Osteocyte (in vitro differentiated cells): Measurements from ENCODE around the gene TIMM10B. TPM values are rescaled to one million over a fixed set of nuclear protein-coding genes. Genes with fewer than 3 reads are reported as not detected.

Experiments used
- DNase-seq: peaks from one replicate; pipeline ENCODE4 v3.0.0; 2021; ENCODE audit warnings: mixed read lengths; ENCODE audit not compliant: unreplicated experiment; ENCODE audit errors: extremely low spot score
- H3K27ac Mint-ChIP-seq: one replicate; pipeline ENCODE4 v1.8.0; 2021; ENCODE audit warnings: mild to moderate bottlenecking, mixed read lengths; ENCODE audit not compliant: unreplicated experiment
- H3K27me3 Mint-ChIP-seq: one replicate; pipeline ENCODE4 v1.8.0; 2021; ENCODE audit warnings: mixed read lengths; ENCODE audit not compliant: unreplicated experiment
- H3K36me3 Mint-ChIP-seq: one replicate; pipeline ENCODE4 v1.8.0; 2021; ENCODE audit warnings: mixed read lengths; ENCODE audit not compliant: unreplicated experiment
- H3K4me1 Mint-ChIP-seq: one replicate; pipeline ENCODE4 v1.8.0; 2021; ENCODE audit warnings: mixed read lengths; ENCODE audit not compliant: unreplicated experiment
- H3K4me3 Mint-ChIP-seq: one replicate; pipeline ENCODE4 v1.8.0; 2021; ENCODE audit warnings: mild to moderate bottlenecking, moderate library complexity, mixed read lengths; ENCODE audit not compliant: unreplicated experiment
- H3K9me3 Mint-ChIP-seq: one replicate; pipeline ENCODE4 v1.8.0; 2021; ENCODE audit warnings: mixed read lengths; ENCODE audit not compliant: unreplicated experiment
- CTCF ChIP-seq: fragments of 200-600 bp; sonication (generic); IDR thresholded peaks from 2 replicates; pipeline ENCODE4 v1.5.0; 2021; ENCODE audit warnings: antibody characterized with exemption, mild to moderate bottlenecking, moderate library complexity
- total RNA-seq: library from RNA; stranded (reverse); gene quantifications from 2 replicates; pipeline ENCODE4 v1.2.1, GENCODE V29; 2021

The TIMM10B gene
- total RNA-seq, 1 donor from 2014 or later: 27.0 TPM

GRCh38 chr11:6485661-6486060 is 4.4 kb downstream of the TIMM10B start:
- no peak for DNase-seq
- Mint-ChIP-seq H3K4me1 (peaks cover 17% of the 10 kb centered on the region), H3K27me3 (no peaks in the 10 kb centered on the region), H3K27ac (no peak overlapping the region), H3K4me3 (no peak overlapping the region), H3K9me3 (no peaks in the 10 kb centered on the region), H3K36me3 (peaks cover 22% of the 10 kb centered on the region)
- TF ChIP-seq CTCF: no peak

- H3K27ac Mint-ChIP-seq: no peak overlapping the region
- DNase-seq: no peak
- H3K4me3 Mint-ChIP-seq: no peak overlapping the region
- H3K9me3 Mint-ChIP-seq: no peaks in the 10 kb centered on the region
- no peaks in the 10 kb centered on the region for H3K27me3 Mint-ChIP-seq
- no peak for TF ChIP-seq CTCF
- H3K4me1 Mint-ChIP-seq: peaks cover 14% of the 10 kb centered on the region
- peaks cover 21% of the 10 kb centered on the region for H3K36me3 Mint-ChIP-seq
Measured at GRCh38 chr11:6486256-6486655, 5.0 kb downstream of the TIMM10B start.

- Mint-ChIP-seq H3K36me3 (peaks cover 21% of the 10 kb centered on the region), H3K9me3 (no peaks in the 10 kb centered on the region), H3K27ac (no peak overlapping the region), H3K4me3 (no peak overlapping the region), H3K27me3 (no peaks in the 10 kb centered on the region), H3K4me1 (peaks cover 14% of the 10 kb centered on the region)
- DNase-seq: no peak
- TF ChIP-seq CTCF: no peak
Measured at GRCh38 chr11:6486938-6487337, 5.6 kb downstream of the TIMM10B start.

- TF ChIP-seq CTCF: no peak
- H3K27me3 Mint-ChIP-seq: no peaks in the 10 kb centered on the region
- peaks cover 3% of the 10 kb centered on the region for H3K4me1 Mint-ChIP-seq
- H3K4me3 Mint-ChIP-seq: no peak overlapping the region
- H3K36me3 Mint-ChIP-seq: peaks cover 10% of the 10 kb centered on the region
- DNase-seq: no peak
- no peaks in the 10 kb centered on the region for H3K9me3 Mint-ChIP-seq
- H3K27ac Mint-ChIP-seq: no peak overlapping the region
Measured at GRCh38 chr11:6488342-6488741, 7.0 kb downstream of the TIMM10B start.

GRCh38 chr11:6488821-6489220 is 7.5 kb downstream of the TIMM10B start:
- no peak for TF ChIP-seq CTCF
- Mint-ChIP-seq H3K27me3 (no peaks in the 10 kb centered on the region), H3K4me1 (no peaks in the 10 kb centered on the region), H3K4me3 (no peak overlapping the region), H3K9me3 (no peaks in the 10 kb centered on the region), H3K36me3 (peaks cover 10% of the 10 kb centered on the region), H3K27ac (no peak overlapping the region)
- DNase-seq: no peak
